ENCODE data around the gene SHKBP1.

SHKBP1 gene

GRCh38 chr19:40603389-40604170 lies 26.9 kb downstream of the SHKBP1 start:
- H3K9ac ChIP-seq (ENCODE audit: low read length): peak overlapping the region; percentile 64

GRCh38 chr19:40604171-40604646 lies 27.5 kb downstream of the SHKBP1 start:
- Histone ChIP-seq H3K79me1 (replicated peaks; ENCODE audit: low read length, poor library complexity, severe bottlenecking) (no peaks in the 10 kb centered on the region), H3K18ac (ENCODE audit: low read depth in 1 of 2, low read length in 2 of 2) (peak overlapping the region in 1 of 2 experiments; percentile 5), H3K36me3 (ENCODE audit: control insufficient read depth in 1 of 2, insufficient read depth in 2 of 2, low read depth in 1 of 2, low read length in 2 of 2) (peaks cover 0 to 10% of the 10 kb centered on the region in 2 experiments), H3K27ac (ENCODE audit: low read length, poor library complexity, severe bottlenecking) (no peak overlapping the region), H3K4me3 (ENCODE audit: insufficient read depth in 1 of 2, low read depth in 1 of 2, low read length in 2 of 2) (peak overlapping the region in 1 of 2 experiments; percentile 61), H2BK15ac (ENCODE audit: low read depth, poor library complexity, severe bottlenecking) (peak overlapping the region; percentile 65), H3K27me3 (ENCODE audit: control insufficient read depth in 1 of 2, insufficient read depth in 1 of 2, low read length in 2 of 2) (peaks cover 19 to 39% of the 10 kb centered on the region in 2 experiments), H3K9me3 (ENCODE audit: control insufficient read depth, low read length) (no peaks in the 10 kb centered on the region), H3K4ac (ENCODE audit: low read depth in 1 of 2, low read length in 2 of 2) (peak overlapping the region in 1 of 2 experiments; percentile 13), H3K23ac (ENCODE audit: low read length in 2 of 2) (no peak overlapping the region), H2BK120ac (ENCODE audit: low read depth, low read length) (no peak overlapping the region), H4K91ac (ENCODE audit: low read length) (no peak overlapping the region), H2AFZ (ENCODE audit: low read depth, low read length) (no peak overlapping the region), H3K14ac (ENCODE audit: low read length in 2 of 2) (no peak overlapping the region), H2BK5ac (ENCODE audit: low read depth, low read length, poor library complexity, severe bottlenecking) (no peak overlapping the region), H2BK12ac (ENCODE audit: low read length in 2 of 2) (peak overlapping the region in 1 of 2 experiments; percentile 57), H3K4me2 (ENCODE audit: low read length, poor library complexity, severe bottlenecking) (peak overlapping the region; percentile 20), H4K8ac (ENCODE audit: low read length) (peak overlapping the region; percentile 56), H2AK5ac (ENCODE audit: low read length, severe bottlenecking) (no peak overlapping the region), H3K9ac (ENCODE audit: low read length) (peak overlapping the region; percentile 11), H3K4me1 (ENCODE audit: control insufficient read depth, insufficient read depth, low read depth, low read length) (peaks cover 38% of the 10 kb centered on the region)
- WGBS: 13% methylated on average over 18 of the region's 18 CpGs
- DNase-seq: no peak

More at GRCh38 chr19:40603389-40604170, 26.9 kb downstream of the SHKBP1 start:
- Histone ChIP-seq H3K9me3 (ENCODE audit: control insufficient read depth, low read length) (no peaks in the 10 kb centered on the region), H3K4me2 (ENCODE audit: low read length, poor library complexity, severe bottlenecking) (peak overlapping the region; percentile 57), H3K18ac (ENCODE audit: low read depth in 1 of 2, low read length in 2 of 2) (peak overlapping the region; percentile 35 to 83), H3K79me1 (replicated peaks; ENCODE audit: low read length, poor library complexity, severe bottlenecking) (peaks cover 1% of the 10 kb centered on the region), H4K91ac (ENCODE audit: low read length) (peak overlapping the region; percentile 37), H3K23ac (ENCODE audit: low read length in 2 of 2) (no peak overlapping the region), H3K4me1 (ENCODE audit: control insufficient read depth, insufficient read depth, low read depth, low read length) (peaks cover 38% of the 10 kb centered on the region), H3K27ac (ENCODE audit: low read length, poor library complexity, severe bottlenecking) (peak overlapping the region; percentile 34), H2AFZ (ENCODE audit: low read depth, low read length) (no peak overlapping the region), H3K4me3 (ENCODE audit: insufficient read depth in 1 of 2, low read depth in 1 of 2, low read length in 2 of 2) (peak overlapping the region; percentile 31 to 61), H4K8ac (ENCODE audit: low read length) (no peak overlapping the region), H2AK5ac (ENCODE audit: low read length, severe bottlenecking) (no peak overlapping the region), H3K36me3 (ENCODE audit: control insufficient read depth in 1 of 2, insufficient read depth in 2 of 2, low read depth in 1 of 2, low read length in 2 of 2) (peaks cover 0 to 10% of the 10 kb centered on the region in 2 experiments), H3K14ac (ENCODE audit: low read length in 2 of 2) (no peak overlapping the region), H2BK120ac (ENCODE audit: low read depth, low read length) (no peak overlapping the region), H2BK15ac (ENCODE audit: low read depth, poor library complexity, severe bottlenecking) (no peak overlapping the region), H3K27me3 (ENCODE audit: control insufficient read depth in 1 of 2, insufficient read depth in 1 of 2, low read length in 2 of 2) (peaks cover 22 to 39% of the 10 kb centered on the region in 2 experiments), H3K4ac (ENCODE audit: low read depth in 1 of 2, low read length in 2 of 2) (peak overlapping the region in 1 of 2 experiments; percentile 55), H2BK5ac (ENCODE audit: low read depth, low read length, poor library complexity, severe bottlenecking) (no peak overlapping the region), H2BK12ac (ENCODE audit: low read length in 2 of 2) (peak overlapping the region in 1 of 2 experiments; percentile 99)
- WGBS: under 1% methylated on average over 43 of the region's 43 CpGs
- DNase-seq: peak; percentile 98

- Histone ChIP-seq H3K23ac (ENCODE audit: low read length in 2 of 2) (no peak overlapping the region), H2AK5ac (ENCODE audit: low read length, severe bottlenecking) (no peak overlapping the region), H3K4me1 (ENCODE audit: control insufficient read depth, insufficient read depth, low read depth, low read length) (peaks cover 43% of the 10 kb centered on the region), H3K36me3 (ENCODE audit: control insufficient read depth in 1 of 2, insufficient read depth in 2 of 2, low read depth in 1 of 2, low read length in 2 of 2) (peaks cover 0 to 10% of the 10 kb centered on the region in 2 experiments), H3K4me2 (ENCODE audit: low read length, poor library complexity, severe bottlenecking) (peak overlapping the region; percentile 86), H2BK5ac (ENCODE audit: low read depth, low read length, poor library complexity, severe bottlenecking) (no peak overlapping the region), H4K8ac (ENCODE audit: low read length) (no peak overlapping the region), H4K91ac (ENCODE audit: low read length) (no peak overlapping the region), H2BK15ac (ENCODE audit: low read depth, poor library complexity, severe bottlenecking) (no peak overlapping the region), H3K9ac (ENCODE audit: low read length) (no peak overlapping the region), H3K14ac (ENCODE audit: low read length in 2 of 2) (peak overlapping the region in 1 of 2 experiments; percentile 13), H3K27ac (ENCODE audit: low read length, poor library complexity, severe bottlenecking) (no peak overlapping the region), H2AFZ (ENCODE audit: low read depth, low read length) (no peak overlapping the region), H3K27me3 (ENCODE audit: control insufficient read depth in 1 of 2, insufficient read depth in 1 of 2, low read length in 2 of 2) (peaks cover 20 to 36% of the 10 kb centered on the region in 2 experiments), H3K79me1 (replicated peaks; ENCODE audit: low read length, poor library complexity, severe bottlenecking) (no peaks in the 10 kb centered on the region), H3K4me3 (ENCODE audit: insufficient read depth in 1 of 2, low read depth in 1 of 2, low read length in 2 of 2) (no peak overlapping the region), H2BK120ac (ENCODE audit: low read depth, low read length) (peak overlapping the region; percentile 29), H3K9me3 (ENCODE audit: control insufficient read depth, low read length) (no peaks in the 10 kb centered on the region), H3K4ac (ENCODE audit: low read depth in 1 of 2, low read length in 2 of 2) (peak overlapping the region in 1 of 2 experiments; percentile 81), H3K18ac (ENCODE audit: low read depth in 1 of 2, low read length in 2 of 2) (peak overlapping the region in 1 of 2 experiments; percentile 90), H2BK12ac (ENCODE audit: low read length in 2 of 2) (peak overlapping the region; percentile 57 to 92)
- no peak for DNase-seq
- 41% methylated on average over 29 of the region's 29 CpGs for WGBS
Observed at GRCh38 chr19:40604647-40605215, 28.1 kb downstream of the SHKBP1 start.

All from mesenchymal stem cell (in vitro differentiated cells and primary cell).